Mesenchymal stem cell (in vitro differentiated cells and primary cell): ENCODE data around the gene CAPRIN1. TPM values are rescaled to one million over a fixed set of nuclear protein-coding genes. Genes with fewer than 3 reads are reported as not detected.

ENCODE experiments used
- DNase-seq: peaks from one replicate; pipeline ENCODE4 v3.0.0-alpha.2; 2013
- H2AFZ ChIP-seq: one replicate; pipeline ENCODE4 v1.6.1; 2013; ENCODE audit warnings: low read depth, mild to moderate bottlenecking, control low read depth, inconsistent platforms, low read length, moderate library complexity
- H2AK5ac ChIP-seq: 2 replicates; pipeline ENCODE4 v1.6.1; 2013; ENCODE audit warnings: low read length, moderate library complexity, mild to moderate bottlenecking, inconsistent platforms; ENCODE audit not compliant: severe bottlenecking
- H2BK120ac ChIP-seq: one replicate; pipeline ENCODE4 v1.6.1; 2013; ENCODE audit warnings: low read depth, mild to moderate bottlenecking, inconsistent platforms, low read length, moderate library complexity
- H2BK12ac ChIP-seq, 2 experiments: one replicate each; pipeline ENCODE4 v1.6.1; 2013; ENCODE audit warnings: inconsistent platforms in 2 of 2, low read length in 2 of 2, mild to moderate bottlenecking in 2 of 2, moderate library complexity in 2 of 2, control low read depth in 1 of 2
- H2BK15ac ChIP-seq: one replicate; pipeline ENCODE4 v1.6.1; 2013; ENCODE audit warnings: mild to moderate bottlenecking, low read depth, inconsistent platforms; ENCODE audit not compliant: poor library complexity, severe bottlenecking
- H2BK5ac ChIP-seq: 2 replicates; pipeline ENCODE4 v1.6.1; 2013; ENCODE audit warnings: low read depth, mild to moderate bottlenecking, low read length, control low read depth, inconsistent platforms; ENCODE audit not compliant: poor library complexity, severe bottlenecking
- H3K14ac ChIP-seq, 2 experiments: one replicate each; pipeline ENCODE4 v1.6.1; 2013; ENCODE audit warnings: inconsistent platforms in 2 of 2, low read length in 2 of 2, control low read depth in 1 of 2, mild to moderate bottlenecking in 1 of 2, moderate library complexity in 1 of 2
- H3K18ac ChIP-seq, 2 experiments: one replicate each; pipeline ENCODE4 v1.6.1; 2013; ENCODE audit warnings: inconsistent platforms in 2 of 2, low read length in 2 of 2, control low read depth in 1 of 2, low read depth in 1 of 2, mild to moderate bottlenecking in 1 of 2
- H3K23ac ChIP-seq, 2 experiments: one replicate each; pipeline ENCODE4 v1.6.1; 2013; ENCODE audit warnings: inconsistent platforms in 2 of 2, low read length in 2 of 2, mild to moderate bottlenecking in 2 of 2, moderate library complexity in 2 of 2, control low read depth in 1 of 2
- H3K27ac ChIP-seq: 2 replicates; pipeline ENCODE4 v1.5.1; 2013; ENCODE audit warnings: mild to moderate bottlenecking, moderate library complexity, low read length, control low read depth, inconsistent platforms; ENCODE audit not compliant: poor library complexity, severe bottlenecking
- H3K27me3 ChIP-seq, 2 experiments: 2 replicates each; pipeline versions ENCODE4 v1.6.1 to v1.7.0; 2013; ENCODE audit warnings: low read length in 2 of 2, mild to moderate bottlenecking in 2 of 2, moderate library complexity in 2 of 2, control low read depth in 1 of 2, inconsistent platforms in 1 of 2; ENCODE audit not compliant: control insufficient read depth in 1 of 2, insufficient read depth in 1 of 2
- H3K36me3 ChIP-seq, 2 experiments: 2 replicates each; pipeline versions ENCODE4 v1.6.1 to v1.7.0; 2013; ENCODE audit warnings: low read length in 2 of 2, control low read depth in 1 of 2, inconsistent platforms in 1 of 2, low read depth in 1 of 2, mild to moderate bottlenecking in 1 of 2; ENCODE audit not compliant: insufficient read depth in 2 of 2, control insufficient read depth in 1 of 2
- H3K4ac ChIP-seq, 2 experiments: one replicate each; pipeline ENCODE4 v1.6.1; 2013; ENCODE audit warnings: inconsistent platforms in 2 of 2, low read length in 2 of 2, mild to moderate bottlenecking in 2 of 2, moderate library complexity in 2 of 2, control low read depth in 1 of 2, low read depth in 1 of 2
- H3K4me1 ChIP-seq: 2 replicates; pipeline ENCODE4 v1.6.1; 2013; ENCODE audit warnings: low read depth, low read length, control low read depth; ENCODE audit not compliant: control insufficient read depth, insufficient read depth
- H3K4me2 ChIP-seq: 2 replicates; pipeline ENCODE4 v1.6.1; 2013; ENCODE audit warnings: low read length, mild to moderate bottlenecking, inconsistent platforms; ENCODE audit not compliant: poor library complexity, severe bottlenecking
- H3K4me3 ChIP-seq, 2 experiments: 2 replicates each; pipeline versions ENCODE4 v1.5.1 to v1.7.0; 2013; ENCODE audit warnings: low read length in 2 of 2, mild to moderate bottlenecking in 2 of 2, control low read depth in 1 of 2, low read depth in 1 of 2; ENCODE audit not compliant: insufficient read depth in 1 of 2
- H3K79me1 ChIP-seq: replicated peaks from 2 replicates; pipeline ENCODE4 v1.6.1; 2013; ENCODE audit warnings: mild to moderate bottlenecking, control low read depth, low read length, inconsistent platforms; ENCODE audit not compliant: poor library complexity, severe bottlenecking
- H3K9ac ChIP-seq: 2 replicates; pipeline ENCODE4 v1.7.0; 2013; ENCODE audit warnings: mild to moderate bottlenecking, low read length, moderate library complexity
- H3K9me3 ChIP-seq: 2 replicates; pipeline ENCODE4 v1.7.0; 2013; ENCODE audit warnings: mild to moderate bottlenecking, low read length; ENCODE audit not compliant: control insufficient read depth
- H4K8ac ChIP-seq: one replicate; pipeline ENCODE4 v1.6.1; 2013; ENCODE audit warnings: inconsistent platforms, mild to moderate bottlenecking, low read length, moderate library complexity
- H4K91ac ChIP-seq: one replicate; pipeline ENCODE4 v1.6.1; 2013; ENCODE audit warnings: mild to moderate bottlenecking, low read length, inconsistent platforms
- WGBS: methylation state at CpG from one replicate; pipeline ENCODE4 v1.1.7; 2013; ENCODE audit warnings: mixed read lengths; 5-methylcytosine and 5-hydroxymethylcytosine counted together
- polyA plus RNA-seq, 2 experiments: library from polyadenylated mRNA; stranded (reverse); fragments of 200-250 nt; gene quantifications; one replicate each; pipeline ENCODE4 v1.2.3, GENCODE V29; 2013

Gene CAPRIN1, protein sequence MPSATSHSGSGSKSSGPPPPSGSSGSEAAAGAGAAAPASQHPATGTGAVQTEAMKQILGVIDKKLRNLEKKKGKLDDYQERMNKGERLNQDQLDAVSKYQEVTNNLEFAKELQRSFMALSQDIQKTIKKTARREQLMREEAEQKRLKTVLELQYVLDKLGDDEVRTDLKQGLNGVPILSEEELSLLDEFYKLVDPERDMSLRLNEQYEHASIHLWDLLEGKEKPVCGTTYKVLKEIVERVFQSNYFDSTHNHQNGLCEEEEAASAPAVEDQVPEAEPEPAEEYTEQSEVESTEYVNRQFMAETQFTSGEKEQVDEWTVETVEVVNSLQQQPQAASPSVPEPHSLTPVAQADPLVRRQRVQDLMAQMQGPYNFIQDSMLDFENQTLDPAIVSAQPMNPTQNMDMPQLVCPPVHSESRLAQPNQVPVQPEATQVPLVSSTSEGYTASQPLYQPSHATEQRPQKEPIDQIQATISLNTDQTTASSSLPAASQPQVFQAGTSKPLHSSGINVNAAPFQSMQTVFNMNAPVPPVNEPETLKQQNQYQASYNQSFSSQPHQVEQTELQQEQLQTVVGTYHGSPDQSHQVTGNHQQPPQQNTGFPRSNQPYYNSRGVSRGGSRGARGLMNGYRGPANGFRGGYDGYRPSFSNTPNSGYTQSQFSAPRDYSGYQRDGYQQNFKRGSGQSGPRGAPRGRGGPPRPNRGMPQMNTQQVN
- 155 TPM for polyA plus RNA-seq (2013, experiment 1 of 2)
- 154 TPM for polyA plus RNA-seq (2013, experiment 2 of 2)

DNA sequence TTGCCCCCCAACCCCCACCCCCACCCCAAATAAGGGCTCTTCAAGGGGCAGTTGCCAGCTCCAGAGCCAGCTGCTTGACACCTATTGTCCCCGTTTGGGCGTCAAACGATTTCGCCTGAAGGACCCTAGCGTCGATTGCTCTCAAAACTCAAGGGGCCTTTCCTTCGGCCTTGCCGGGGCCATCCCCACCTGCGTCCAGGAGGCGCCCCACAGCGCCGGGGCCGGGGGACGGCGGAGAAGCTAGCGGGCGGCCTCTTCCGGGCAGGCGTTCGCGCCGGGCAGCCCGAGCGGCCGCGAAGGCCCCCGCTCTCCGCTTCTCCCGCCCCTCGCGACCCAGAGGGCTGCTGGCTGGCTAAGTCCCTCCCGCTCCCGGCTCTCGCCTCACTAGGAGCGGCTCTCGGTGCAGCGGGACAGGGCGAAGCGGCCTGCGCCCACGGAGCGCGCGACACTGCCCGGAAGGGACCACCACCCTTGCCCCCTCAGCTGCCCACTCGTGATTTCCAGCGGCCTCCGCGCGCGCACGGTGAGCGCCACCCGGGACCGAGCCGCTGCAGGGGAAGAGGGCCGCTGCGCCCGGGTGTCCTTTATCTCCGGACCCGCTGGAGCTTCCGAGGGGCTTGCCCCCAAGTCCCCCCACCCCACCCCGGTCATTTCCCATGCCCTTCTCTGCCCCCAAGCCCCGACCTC is at the start of gene CAPRIN1:
CAPRIN1 (plus strand) TSS at position 383 of the 687 bp plus-strand sequence. CDS start 690 bp downstream, outside the sequence.
- Histone ChIP-seq H3K9me3 (no peaks in the 10 kb centered on the region), H2AFZ (peak within 1 kb of the TSS; percentile 76), H2BK120ac (peak within 1 kb of the TSS; percentile 99), H2BK12ac (no peak within 1 kb of the TSS), H3K4me3 (peak within 1 kb of the TSS; percentile 97 to 100), H3K14ac (peak within 1 kb of the TSS; percentile 93 to 100), H3K27me3 (no peaks in the 10 kb centered on the region), H3K36me3 (peaks cover 6 to 24% of the 10 kb centered on the region in 2 experiments), H4K8ac (peak within 1 kb of the TSS; percentile 99), H3K27ac (peak within 1 kb of the TSS; percentile 97), H2AK5ac (peak within 1 kb of the TSS; percentile 73), H3K23ac (peak within 1 kb of the TSS; percentile 92 to 94), H4K91ac (peak within 1 kb of the TSS; percentile 100), H2BK15ac (peak within 1 kb of the TSS; percentile 98), H3K4me1 (peaks cover 5% of the 10 kb centered on the region), H3K79me1 (no peaks in the 10 kb centered on the region), H3K4ac (peak within 1 kb of the TSS; percentile 97 to 100), H3K9ac (peak within 1 kb of the TSS; percentile 99), H3K4me2 (peak within 1 kb of the TSS; percentile 79), H2BK5ac (peak within 1 kb of the TSS; percentile 99), H3K18ac (peak within 1 kb of the TSS; percentile 99 to 100)
- WGBS: 0% methylated on average over 56 of the region's 64 CpGs
- DNase-seq: peak; percentile 86

DNA sequence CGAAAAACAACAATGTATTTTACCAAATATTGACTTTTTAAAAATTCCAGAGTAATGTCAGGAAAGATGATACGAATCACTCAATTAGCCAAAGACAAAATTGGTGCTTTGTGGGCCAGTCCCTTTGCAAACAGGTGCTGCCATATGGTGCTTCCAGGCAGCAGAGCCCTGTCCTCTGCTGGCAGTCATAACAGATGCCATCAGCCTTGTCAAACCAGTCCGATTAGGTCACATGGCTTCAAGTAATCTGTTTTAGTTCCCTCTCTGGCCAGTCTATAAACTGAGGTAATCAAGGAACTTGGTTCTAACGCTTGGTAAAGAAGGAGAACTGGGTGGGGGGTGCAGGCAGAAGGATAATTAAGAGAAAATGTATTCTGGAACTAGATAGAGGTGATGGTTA is 49.1 kb upstream of the CAPRIN1 start:
- no peak overlapping the region for H2BK15ac ChIP-seq
- 82% methylated on average over 4 of the region's 4 CpGs for WGBS
- H3K9me3 ChIP-seq: no peaks in the 10 kb centered on the region
- H3K4ac ChIP-seq: no peak overlapping the region
- no peak overlapping the region for H4K91ac ChIP-seq
- H2BK120ac ChIP-seq: no peak overlapping the region
- H3K14ac ChIP-seq: no peak overlapping the region
- H2BK12ac ChIP-seq: no peak overlapping the region
- no peak overlapping the region for H3K4me2 ChIP-seq
- H3K27me3 ChIP-seq: peaks cover 29 to 46% of the 10 kb centered on the region in 2 experiments
- H3K4me1 ChIP-seq: peaks cover 4% of the 10 kb centered on the region
- H3K79me1 ChIP-seq: no peaks in the 10 kb centered on the region
- H3K23ac ChIP-seq: no peak overlapping the region
- H2BK5ac ChIP-seq: no peak overlapping the region
- H4K8ac ChIP-seq: no peak overlapping the region
- no peak overlapping the region for H2AK5ac ChIP-seq
- H3K9ac ChIP-seq: no peak overlapping the region
- H3K18ac ChIP-seq: no peak overlapping the region
- no peak overlapping the region for H3K4me3 ChIP-seq
- no peak for DNase-seq
- no peaks in the 10 kb centered on the region for H3K36me3 ChIP-seq
- H3K27ac ChIP-seq: no peak overlapping the region
- H2AFZ ChIP-seq: no peak overlapping the region

DNA sequence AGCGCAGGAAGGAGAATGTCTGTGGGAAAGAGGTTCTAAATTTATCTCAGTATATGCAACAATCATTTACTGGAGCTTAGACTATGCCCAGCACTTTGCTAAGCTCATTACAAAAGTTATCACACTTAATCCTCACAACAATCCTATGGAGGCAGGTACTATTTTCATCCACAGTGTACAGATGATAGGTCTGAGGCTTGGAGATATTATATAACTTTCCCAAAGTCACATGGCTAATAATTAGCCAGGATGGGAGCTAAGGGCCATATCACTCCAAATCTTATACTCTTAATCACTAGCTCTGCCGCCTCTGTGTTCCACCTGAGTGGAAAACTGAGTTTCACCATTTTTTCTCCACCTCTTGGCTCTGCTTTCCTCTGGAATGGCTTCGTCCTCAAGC is 47.3 kb upstream of the CAPRIN1 start:
- Histone ChIP-seq H3K4me3 (no peak overlapping the region), H3K23ac (no peak overlapping the region), H3K9ac (no peak overlapping the region), H2BK15ac (no peak overlapping the region), H2BK120ac (no peak overlapping the region), H2BK12ac (no peak overlapping the region), H3K27ac (no peak overlapping the region), H3K4ac (no peak overlapping the region), H3K14ac (no peak overlapping the region), H3K4me1 (no peaks in the 10 kb centered on the region), H3K27me3 (peaks cover 37 to 46% of the 10 kb centered on the region in 2 experiments), H2BK5ac (no peak overlapping the region), H3K4me2 (no peak overlapping the region), H3K18ac (no peak overlapping the region), H4K91ac (no peak overlapping the region), H3K9me3 (no peaks in the 10 kb centered on the region), H2AFZ (no peak overlapping the region), H2AK5ac (no peak overlapping the region), H3K79me1 (no peaks in the 10 kb centered on the region), H3K36me3 (no peaks in the 10 kb centered on the region), H4K8ac (no peak overlapping the region)
- no peak for DNase-seq
- 88% methylated on average over 2 of the region's 3 CpGs for WGBS
